HG02610 (cell line): ENCODE measurements around the gene AHCTF1.
"Not testable (repeated sequence)": the region's sequence is repeated elsewhere in the genome, so short reads cannot be mapped to it uniquely, and the experiment has no call there.

ENCODE experiments used
- ATAC-seq: cut with Tn5 transposase; IDR thresholded peaks from one replicate; pipeline ENCODE4 v1.9.1; 2021; ENCODE audit warnings: mild to moderate bottlenecking, moderate library complexity; ENCODE audit not compliant: unreplicated experiment

Gene AHCTF1

DNA sequence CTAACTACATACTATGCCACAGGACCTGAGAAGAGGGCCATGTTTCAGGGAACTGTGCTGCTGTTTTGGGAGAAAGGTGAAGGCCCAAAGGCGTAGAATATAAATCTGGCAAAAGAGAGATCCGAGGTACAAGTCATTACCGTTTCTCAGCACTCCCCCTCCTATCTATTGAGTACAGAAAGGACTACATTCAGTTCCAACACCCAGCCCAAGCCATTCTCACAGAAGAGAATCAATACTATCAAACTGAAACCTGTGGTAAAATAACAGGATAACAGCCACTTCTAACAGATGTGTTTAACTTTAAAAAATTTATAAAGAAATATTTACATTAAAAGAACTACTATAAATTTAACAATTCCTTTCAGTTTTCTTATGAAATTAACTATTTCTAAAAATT, 7.8 kb downstream of the AHCTF1 start:
- no peak for ATAC-seq

DNA sequence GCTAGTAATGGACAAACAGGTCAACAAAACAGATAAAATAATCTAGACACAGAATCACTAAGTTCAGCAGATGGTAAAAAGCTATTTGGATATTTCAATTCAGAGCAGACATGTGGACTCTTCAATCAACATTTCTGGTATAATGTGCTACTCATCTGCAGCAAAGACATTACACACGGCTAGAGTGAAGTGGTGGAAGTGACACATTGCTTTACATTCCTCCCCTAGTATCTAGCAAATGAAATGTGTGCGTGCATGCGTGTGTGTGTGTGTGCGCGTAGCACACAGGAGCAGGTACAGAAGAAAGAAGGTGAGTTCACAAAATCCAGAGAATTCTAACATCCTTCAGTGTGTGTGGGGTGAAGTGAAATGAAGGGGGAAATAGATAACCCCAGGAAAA, 8.3 kb downstream of the AHCTF1 start:
- ATAC-seq: no peak

DNA sequence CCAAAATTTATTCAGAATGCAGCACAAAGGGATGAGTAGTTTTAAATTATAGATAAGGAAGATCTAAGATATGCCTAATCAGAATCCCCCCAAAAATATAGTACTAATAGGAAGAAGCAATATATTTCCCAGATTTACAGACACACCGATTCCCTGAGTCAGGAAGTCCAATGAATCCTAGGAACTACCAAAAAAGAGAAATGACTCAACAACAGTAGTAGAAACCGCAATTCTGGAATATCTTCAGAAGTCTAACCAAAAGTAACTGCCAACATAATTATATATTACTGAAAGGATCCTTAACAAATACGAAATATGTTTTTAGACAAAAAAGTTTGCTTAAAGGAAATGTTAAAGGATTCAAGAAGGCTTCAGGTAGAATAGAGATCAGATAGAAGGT, 10.3 kb downstream of the AHCTF1 start:
- ATAC-seq: no peak

DNA sequence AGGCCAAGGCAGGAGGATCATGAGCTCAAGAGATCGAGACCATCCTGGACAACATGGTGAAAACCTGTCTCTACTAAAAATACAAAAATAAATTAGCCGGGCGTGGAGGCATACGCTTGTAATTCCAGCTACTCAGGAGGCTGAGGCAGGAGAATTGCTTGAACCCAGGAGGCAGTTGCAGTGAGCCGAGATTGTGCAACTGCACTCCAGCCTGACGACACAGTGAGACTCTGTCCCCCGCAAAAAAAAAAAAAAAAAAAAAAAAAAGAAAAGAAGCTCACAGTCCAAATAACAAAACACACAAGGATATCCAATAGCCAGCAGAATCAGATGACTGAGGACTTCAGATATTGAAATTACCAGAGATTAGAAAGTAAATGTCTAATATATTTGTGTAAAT, 11.8 kb downstream of the AHCTF1 start:
- no peak for ATAC-seq

DNA sequence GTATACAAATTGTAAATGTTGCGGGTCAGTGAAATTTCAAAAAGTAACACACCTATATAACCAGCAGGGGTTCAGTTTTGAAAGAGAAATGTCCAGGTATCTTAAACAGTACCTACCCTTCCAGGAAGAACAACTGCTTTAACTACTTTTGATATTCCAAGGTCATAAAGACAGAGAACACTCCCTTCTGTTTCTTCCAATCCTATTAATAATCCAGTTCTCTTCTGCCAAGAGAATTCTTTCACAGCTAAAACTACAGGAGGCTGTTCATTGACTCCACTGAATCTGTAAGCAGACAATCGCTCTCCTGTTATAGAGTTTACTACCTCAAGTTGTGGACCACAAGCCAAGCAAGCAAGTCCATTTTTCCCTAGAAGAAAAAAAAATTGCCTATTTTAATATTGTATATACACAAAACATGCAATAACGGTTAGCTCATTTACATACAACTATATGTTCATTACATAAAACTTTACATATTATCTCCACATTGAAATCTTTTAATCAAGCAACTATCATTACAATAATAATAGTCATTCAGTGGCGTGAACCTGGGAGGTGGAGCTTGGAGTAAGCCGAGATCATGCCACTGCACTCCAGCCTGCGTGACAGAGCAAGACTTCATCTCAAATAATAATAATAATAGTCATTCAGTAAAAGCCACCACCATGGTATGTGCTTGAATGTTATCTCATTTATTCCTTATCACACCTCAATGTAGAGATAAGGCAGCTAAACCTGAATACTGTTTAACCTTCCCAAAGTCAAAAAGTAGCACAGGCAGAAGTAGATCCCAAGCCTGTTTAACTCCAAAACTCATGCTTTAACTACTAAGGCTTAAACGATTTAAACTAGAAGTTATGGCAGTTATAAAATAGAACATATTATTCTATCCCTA, 15.5 kb downstream of the AHCTF1 start:
- ATAC-seq: not testable (repeated sequence)

DNA sequence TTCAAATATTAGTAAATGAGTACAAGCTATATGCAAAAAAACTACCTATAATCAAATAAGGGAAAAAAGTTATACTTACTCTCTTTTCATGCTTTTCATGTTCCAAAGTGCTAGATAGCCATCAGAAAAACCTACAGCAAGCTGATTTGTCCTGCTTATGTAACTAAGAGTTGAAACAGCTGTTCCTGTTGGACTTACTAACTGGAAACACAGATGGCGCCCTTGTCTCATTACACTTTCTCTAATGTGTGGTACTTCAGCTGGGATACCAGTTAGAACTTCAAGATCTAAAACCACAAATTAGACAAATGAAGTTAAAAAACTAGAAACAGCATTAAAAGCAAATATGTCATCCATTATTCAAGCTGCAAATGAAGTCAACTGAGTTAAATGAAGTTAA, 24.3 kb downstream of the AHCTF1 start:
- no peak for ATAC-seq

DNA sequence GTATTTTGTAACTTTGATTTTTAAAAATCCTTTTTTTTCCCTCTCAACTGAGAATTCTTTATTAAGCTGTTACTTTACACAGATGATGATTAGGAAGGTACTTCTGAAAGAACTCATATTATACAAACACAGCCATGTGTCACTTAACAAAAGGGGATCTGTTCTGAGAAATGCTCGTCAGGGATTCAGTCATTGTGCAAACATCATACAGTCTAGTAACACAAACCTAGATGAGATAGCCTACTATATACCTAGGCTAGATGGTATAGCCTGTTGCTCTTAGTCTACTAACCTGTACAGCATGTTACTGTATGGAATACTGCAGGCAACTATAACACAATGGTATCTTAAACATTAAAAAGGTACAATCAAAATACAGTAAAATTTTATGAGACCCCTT, 24.9 kb downstream of the AHCTF1 start:
- no peak for ATAC-seq

DNA sequence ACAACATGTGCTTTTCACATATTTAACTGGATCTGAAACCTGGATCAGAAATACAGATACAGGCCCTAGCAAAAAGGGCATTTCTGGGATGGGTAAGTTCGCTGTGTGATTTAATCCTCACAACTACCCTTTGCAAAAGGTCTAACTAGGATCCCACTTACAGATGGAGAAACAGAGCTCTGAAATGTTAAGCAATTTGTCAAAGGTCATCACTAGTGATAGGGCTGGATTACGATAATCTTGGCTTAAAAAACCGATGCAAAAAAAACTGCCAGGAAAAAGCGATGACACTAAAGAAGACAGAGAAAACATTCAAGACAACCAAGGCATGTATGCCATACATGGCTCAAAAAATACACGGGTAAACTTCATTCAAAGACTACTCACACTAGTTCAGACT, 29.9 kb downstream of the AHCTF1 start:
- ATAC-seq: no peak

DNA sequence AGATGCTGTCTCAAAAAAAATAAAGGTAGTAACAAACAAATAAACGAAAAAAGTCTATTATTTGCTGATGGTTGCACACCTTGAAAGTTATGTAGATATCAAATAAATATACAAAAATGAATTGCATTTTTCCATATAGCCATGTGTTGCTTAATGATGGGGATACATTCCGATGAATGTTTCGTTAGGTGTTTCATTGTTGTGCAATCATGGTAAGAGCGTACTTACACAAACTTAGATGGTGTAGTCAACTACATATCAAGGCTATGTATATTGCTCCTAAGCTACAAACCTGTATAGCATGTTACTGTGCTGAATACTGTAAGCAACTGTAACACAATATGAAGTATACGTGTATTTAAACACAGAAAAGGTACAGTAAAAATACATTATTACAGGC, 34.4 kb downstream of the AHCTF1 start:
- ATAC-seq: no peak

DNA sequence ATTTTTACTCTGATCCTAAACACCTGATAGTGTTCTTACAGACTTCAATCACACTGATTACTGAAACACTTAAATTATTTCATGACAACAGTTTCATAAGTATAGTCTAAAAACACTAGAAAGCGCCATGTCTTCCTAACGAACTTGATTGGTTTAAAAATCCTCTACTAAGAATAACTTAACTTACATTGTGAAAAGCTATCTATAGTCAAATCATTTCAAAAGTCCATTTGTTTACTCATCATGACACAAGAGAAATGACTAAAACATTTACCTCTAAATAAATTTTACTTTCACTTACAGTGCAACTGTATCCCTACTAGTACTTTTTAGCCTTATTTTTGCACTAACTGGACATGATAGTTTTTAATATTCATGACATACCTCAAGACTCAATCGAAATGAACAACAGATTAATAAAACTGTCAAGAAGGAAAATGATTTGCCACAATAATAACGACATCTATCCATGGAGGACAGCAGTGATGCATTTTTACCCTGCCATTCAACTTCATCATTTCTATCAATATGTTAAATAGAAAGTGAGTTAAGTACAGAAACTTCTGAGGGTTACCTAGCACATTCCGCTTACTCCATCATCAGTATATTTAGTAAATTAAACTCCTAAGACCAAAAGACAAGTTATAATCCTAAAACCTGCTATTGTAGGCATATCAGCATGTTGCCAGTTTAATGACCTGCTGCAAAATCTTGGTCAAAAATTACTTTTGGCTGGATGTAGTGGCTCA, 38.4 kb downstream of the AHCTF1 start:
- peak; percentile 86 for ATAC-seq

DNA sequence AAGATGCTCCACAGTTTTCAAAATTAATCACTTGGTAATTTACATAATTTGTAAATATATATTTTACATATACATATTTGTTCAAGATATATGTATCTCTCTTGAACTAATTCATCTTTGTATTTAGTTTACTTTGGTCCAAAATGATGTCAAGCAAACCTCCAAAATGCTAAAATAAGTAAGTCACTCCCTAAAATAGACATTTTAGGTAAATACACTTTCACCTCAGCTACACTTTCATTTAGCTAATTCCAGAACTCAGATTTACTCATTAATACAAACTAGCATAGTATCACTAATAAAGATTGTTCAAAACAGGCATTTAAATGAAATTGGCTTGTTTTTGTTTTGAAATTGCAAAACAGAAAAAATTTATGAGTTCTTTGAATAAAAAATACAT, 40.6 kb downstream of the AHCTF1 start:
- no peak for ATAC-seq

DNA sequence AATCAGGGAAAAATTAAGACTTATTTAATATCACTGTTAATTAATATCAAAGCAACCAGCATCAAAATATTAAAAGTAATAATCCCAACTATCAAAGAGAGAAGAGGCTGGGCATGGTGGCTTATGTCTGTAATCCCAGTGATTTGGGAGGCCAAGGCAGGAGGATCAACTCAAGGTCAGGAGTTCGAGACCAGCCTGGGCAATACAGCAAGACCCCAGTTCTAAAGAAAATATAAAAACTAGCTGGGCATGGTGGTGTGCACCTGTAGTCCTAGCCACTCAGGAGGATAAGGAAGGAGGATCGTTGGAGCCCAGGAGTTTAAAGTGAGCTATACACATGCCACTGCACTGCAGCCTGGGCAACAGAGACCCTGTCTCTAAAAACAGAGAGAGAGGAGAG, 43.2 kb downstream of the AHCTF1 start:
- no peak for ATAC-seq

DNA sequence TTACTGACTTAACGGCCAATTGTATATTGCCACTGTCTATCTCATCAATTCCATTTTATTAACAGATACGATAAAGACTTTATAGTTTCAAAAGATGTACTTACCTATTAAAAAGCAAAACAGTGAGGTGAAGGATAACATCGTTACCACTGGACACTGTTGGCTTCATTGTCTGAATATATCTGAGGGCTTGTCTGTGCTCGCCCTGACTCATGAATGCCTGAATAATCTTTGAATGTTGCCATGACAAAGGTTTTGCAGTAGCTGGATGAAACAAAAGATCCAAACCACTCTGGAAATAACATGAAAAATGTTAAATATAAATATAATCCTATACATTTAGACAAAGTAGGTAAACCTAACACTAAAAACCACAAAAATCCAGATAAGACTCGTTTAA, 46.4 kb downstream of the AHCTF1 start:
- ATAC-seq: not testable (repeated sequence)

DNA sequence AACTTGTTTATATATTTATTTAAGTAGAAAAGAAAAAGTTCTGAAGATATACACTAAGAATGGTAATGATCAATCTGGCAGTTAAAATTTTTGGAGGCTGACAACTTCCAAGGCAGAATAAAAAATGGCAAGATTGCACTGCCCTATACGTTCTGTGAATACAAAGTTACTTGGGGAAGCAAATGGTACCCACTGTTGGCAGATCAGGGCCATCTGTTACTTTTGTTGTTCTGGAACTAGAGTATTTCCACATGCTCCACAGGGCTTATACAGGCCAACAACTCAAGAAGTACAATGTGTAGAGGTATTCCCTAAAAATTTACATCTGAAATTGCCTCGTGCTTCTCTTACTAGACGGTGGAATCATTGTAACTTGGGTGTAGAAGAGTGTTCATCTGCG, 53.2 kb downstream of the AHCTF1 start:
- no peak for ATAC-seq

DNA sequence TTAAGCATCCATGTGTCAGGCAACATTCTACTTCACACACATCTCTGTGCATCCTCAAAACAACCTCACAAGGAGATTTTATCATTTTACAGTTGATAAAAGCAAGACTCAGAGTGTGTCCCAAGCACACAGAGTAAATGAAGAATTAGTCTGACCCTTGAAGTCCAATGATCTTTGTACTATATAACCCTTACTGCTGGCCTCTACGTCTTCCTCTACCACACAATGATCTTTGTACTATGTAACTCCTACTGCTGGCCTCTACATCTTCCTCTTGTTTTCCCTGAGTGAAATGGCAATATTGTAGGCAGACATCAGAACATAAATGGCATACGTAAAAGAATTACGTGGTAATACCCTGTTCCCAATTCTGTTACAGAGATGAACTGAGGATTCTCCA, 55.3 kb downstream of the AHCTF1 start:
- no peak for ATAC-seq

DNA sequence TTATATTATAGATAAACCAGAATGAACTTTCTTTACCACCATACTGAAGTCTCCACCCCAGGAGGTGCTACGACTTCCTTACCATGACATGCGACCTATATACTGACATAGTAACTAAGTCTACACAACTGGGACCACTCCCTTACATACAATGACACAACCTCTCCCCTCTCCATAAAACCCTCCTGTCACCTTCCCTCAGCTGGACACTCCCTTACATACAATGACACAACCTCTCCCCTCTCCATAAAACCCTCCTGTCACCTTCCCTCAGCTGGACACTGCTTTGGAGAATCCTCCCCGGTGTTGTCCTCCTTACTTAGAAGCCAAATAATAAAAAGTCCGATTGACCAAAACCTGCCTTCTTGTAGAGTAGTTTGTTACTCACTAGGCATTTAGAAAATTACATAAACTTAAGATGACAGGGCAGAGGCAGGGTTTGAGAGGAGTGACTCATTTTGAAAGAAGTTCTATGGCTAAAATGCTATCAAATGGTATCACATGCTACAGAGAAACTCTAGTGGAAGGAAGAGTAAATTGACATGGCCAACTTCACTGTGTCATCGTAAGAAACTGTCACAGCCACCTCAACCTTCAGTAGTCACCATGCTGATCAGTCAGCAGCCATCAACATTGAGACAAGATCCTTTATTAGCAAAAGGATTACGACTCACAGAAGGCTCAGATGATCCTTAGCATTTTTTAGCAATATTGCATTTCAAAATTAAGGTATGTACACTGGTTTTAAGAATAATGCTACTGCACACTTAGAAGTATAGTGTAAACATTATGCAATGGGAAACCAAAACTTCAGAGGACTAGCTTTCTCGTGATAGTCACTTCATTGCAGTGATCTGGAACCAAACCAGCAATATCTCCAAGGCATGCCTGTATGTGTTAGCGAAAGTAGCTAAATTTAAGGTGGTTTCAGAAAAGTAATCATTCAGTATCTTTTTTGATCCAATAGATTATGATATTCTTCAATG, 56.4 kb downstream of the AHCTF1 start:
- peak; percentile 74 for ATAC-seq

DNA sequence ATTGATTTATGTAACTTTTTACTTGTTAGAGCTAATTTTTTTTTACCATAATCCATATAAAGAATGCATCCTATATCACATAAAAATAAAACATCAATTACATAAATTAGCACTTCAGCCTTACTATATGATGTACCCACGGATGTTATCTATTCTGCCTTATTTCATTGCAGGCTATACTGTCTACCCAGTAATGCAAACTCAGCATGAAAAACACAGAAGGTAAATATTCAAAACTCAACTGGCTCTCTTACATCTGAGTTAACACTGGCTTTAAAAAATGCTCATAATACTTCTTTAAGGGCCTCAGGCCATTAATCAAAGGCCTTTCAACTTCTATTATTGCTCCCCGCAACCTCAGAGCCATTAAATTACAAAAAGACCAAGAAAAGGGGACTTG, 65.8 kb downstream of the AHCTF1 start:
- no peak for ATAC-seq

DNA sequence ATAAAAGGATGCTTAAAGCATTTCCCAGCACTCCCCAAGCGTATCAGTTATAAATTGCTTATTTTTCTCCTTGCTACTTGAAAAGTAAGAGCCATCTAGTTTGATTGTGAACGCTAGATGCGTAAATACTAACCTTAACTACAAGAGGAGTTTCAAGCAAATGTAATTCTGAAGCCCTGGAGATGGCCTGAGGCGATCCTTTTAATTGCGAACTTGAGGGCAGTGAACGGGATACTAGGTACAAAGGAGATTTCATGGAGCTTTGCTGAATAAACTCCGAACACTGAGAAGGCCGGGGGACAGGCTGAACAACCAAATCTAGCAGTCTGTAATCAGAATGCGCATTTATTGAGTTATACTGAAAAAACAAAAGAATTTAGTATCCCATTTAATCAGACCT, 68.0 kb downstream of the AHCTF1 start:
- ATAC-seq: not testable (repeated sequence)

DNA sequence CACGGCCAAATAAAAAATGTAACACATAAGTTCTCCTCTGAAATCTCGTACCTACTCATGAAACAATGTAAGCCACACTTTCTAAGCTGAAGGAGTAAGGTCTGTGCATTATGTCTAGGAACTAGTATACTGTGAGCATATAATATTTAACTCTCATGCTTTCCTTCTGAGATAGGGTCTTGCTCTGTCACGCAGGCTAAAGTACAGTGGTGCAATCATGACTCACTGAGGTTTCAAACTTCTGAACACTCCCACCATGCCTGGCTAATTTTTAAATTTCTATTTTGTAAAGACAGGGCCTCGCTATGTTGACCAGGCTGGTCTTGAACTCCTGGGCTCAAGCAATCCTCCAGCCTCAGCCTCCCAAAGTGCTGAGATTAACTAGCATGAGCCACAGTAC, 71.3 kb downstream of the AHCTF1 start:
- ATAC-seq: no peak

DNA sequence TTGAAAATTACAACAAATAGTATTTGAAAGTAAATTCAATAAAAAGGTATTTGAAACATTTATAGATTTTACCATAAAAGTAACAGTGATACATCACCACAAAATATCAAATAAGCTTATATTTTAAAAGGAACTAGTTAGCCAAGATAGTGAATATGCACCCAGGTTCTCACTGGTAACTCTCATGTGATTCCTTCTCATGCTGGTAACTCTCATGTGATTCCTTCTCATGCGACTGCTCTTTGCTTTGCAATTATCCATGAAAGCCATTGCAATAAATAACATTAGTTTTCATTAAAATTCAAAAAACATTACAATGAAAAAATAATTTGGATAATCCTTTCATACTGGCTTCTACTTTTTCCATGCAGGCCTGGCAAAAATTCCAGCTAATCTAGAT, 75.4 kb downstream of the AHCTF1 start:
- ATAC-seq: no peak

DNA sequence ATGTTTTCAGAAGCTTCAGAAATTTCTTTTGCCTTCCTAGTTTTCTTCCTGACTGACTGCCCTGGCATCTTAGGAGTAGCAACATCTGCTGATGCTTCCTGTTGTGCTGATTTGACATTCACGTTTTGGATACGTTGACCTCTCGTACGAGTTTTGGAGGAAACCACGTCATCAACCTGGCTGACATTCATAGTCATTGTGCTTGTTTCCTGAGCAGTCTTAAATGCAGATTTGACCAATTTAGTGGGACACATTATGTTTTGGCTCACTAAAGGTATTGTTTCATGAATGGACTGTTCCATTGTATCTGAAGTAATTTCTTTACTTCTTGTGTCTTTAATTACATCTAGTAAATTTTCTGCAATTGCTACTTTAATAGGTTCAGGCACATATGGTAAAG, 81.1 kb downstream of the AHCTF1 start:
- ATAC-seq: not testable (repeated sequence)
